Left lung (tissue), 10 donors: ENCODE measurements around the gene TOR1AIP1. TPM values are rescaled to one million over a fixed set of nuclear protein-coding genes. Genes with fewer than 3 reads are reported as not detected.

ENCODE experiments used
- ATAC-seq: fragments of 200-7000 bp; cut with Tn5 transposase; one replicate; pipeline ENCODE4 v1.9.1; 2020; ENCODE audit warnings: moderate library complexity
- DNase-seq, 4 donors: peaks; one replicate each; pipeline ENCODE4 v3.0.0-alpha.2; 2013 to 2020
- H3K27ac ChIP-seq, 2 donors: fragments of 200-600 bp; sonication (generic) in 1 of 2; one replicate each; pipeline versions ENCODE4 v1.5.0 to v1.8.0; 2020 to 2021
- H3K27me3 ChIP-seq, 2 donors: fragments of 200-600 bp; sonication (generic) in 1 of 2; one replicate each; pipeline versions ENCODE4 v1.5.0 to v1.8.0; 2020 to 2021
- H3K36me3 ChIP-seq, 2 donors: fragments of 200-600 bp; sonication (generic) in 1 of 2; one replicate each; pipeline versions ENCODE4 v1.5.0 to v1.8.0; 2020 to 2021
- H3K4me1 ChIP-seq, 2 donors: fragments of 200-600 bp; one replicate each; pipeline ENCODE4 v1.8.0; 2021
- H3K4me3 ChIP-seq, 2 donors: fragments of 200-600 bp; sonication (generic) in 1 of 2; one replicate each; pipeline versions ENCODE4 v1.5.0 to v1.8.0; 2020 to 2021; ENCODE audit warnings: mild to moderate bottlenecking in 1 of 2
- H3K9me3 ChIP-seq, 2 donors: fragments of 200-600 bp; sonication (generic) in 1 of 2; one replicate each; pipeline versions ENCODE4 v1.5.0 to v1.8.0; 2020 to 2021
- intact Hi-C, 2 donors: fragments of 100-400 bp; cut with DNase I; formaldehyde crosslinking; loops; one replicate each; pipeline versions ENCODE4 v1.11.2 to v1.14.2; 2022
- polyA plus RNA-seq, 6 donors: library from polyadenylated mRNA; unstranded; fragments of 120-200 nt; gene quantifications; one replicate each; pipeline ENCODE4 v1.2.1, GENCODE V29; 2013; ENCODE audit not compliant: insufficient read length in 6 of 6
- total RNA-seq, 2 donors: library from RNA; stranded (reverse); fragmentation: NEBNext Ultra II Directional; extraction: Animal tissue kit (Norgen Biotek cat#: 25700); gene quantifications; one replicate each; pipeline ENCODE4 v1.2.1, GENCODE V29; 2021
- TF ChIP-seq, protein P1 (sequence below), 2 donors: fragments of 200-600 bp; sonication (generic) in 1 of 2; IDR thresholded peaks; one replicate each; pipeline versions ENCODE4 v1.5.0 to v1.8.0; 2021; ENCODE audit warnings: antibody characterized with exemption in 2 of 2
- donor health status: DM: no; HTN: yes; CAD: no.
- donor health status: DM: no; HTN: no; CAD: no.

The TOR1AIP1 gene
- total and polyA plus RNA-seq, 8 donors: 48.6 to 77.0 (median 62.8) TPM

DNA sequence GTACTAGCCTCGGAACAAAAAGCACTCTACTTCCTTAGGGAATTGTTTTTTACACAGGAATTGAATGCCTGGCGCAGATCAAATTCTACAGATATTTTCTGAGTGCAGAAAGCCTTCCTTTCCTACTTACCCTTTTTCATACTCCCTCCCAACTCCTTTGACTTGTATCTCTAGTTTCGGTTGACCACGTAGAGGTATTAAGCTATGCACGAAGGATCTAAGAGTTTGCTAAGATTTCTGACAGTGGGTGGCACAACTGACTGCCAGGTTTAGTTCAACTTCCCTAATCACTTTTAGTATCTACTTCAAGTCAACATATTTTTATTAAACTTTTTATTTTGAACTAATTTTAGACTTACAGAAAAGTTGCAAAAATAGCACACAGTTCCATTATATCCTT, 9.5 kb upstream of the TOR1AIP1 start:
- Histone ChIP-seq H3K27me3 (no peaks in the 10 kb centered on the region), H3K9me3 (no peaks in the 10 kb centered on the region), H3K36me3 (peaks cover 0 to 32% of the 10 kb centered on the region in 2 donors), H3K27ac (no peak overlapping the region), H3K4me3 (no peak overlapping the region), H3K4me1 (peaks cover 13 to 70% of the 10 kb centered on the region in 2 donors)
- TF ChIP-seq, protein P1, sequence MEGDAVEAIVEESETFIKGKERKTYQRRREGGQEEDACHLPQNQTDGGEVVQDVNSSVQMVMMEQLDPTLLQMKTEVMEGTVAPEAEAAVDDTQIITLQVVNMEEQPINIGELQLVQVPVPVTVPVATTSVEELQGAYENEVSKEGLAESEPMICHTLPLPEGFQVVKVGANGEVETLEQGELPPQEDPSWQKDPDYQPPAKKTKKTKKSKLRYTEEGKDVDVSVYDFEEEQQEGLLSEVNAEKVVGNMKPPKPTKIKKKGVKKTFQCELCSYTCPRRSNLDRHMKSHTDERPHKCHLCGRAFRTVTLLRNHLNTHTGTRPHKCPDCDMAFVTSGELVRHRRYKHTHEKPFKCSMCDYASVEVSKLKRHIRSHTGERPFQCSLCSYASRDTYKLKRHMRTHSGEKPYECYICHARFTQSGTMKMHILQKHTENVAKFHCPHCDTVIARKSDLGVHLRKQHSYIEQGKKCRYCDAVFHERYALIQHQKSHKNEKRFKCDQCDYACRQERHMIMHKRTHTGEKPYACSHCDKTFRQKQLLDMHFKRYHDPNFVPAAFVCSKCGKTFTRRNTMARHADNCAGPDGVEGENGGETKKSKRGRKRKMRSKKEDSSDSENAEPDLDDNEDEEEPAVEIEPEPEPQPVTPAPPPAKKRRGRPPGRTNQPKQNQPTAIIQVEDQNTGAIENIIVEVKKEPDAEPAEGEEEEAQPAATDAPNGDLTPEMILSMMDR (IDR thresholded peaks at IDR 0.05): no peak
- intact Hi-C loops: no loop called here
- ATAC-seq (no peak), DNase-seq (no peak)

- Histone ChIP-seq H3K36me3 (peaks cover 0 to 23% of the 10 kb centered on the region in 2 donors), H3K27ac (no peak overlapping the region), H3K27me3 (no peaks in the 10 kb centered on the region), H3K4me3 (no peak overlapping the region), H3K4me1 (peaks cover 13 to 69% of the 10 kb centered on the region in 2 donors), H3K9me3 (no peaks in the 10 kb centered on the region)
- intact Hi-C loops: no loop called here
- ATAC-seq (no peak), DNase-seq (no peak)
- TF ChIP-seq, protein P1 (IDR thresholded peaks at IDR 0.05): no peak
These were observed 8.6 kb upstream of the TOR1AIP1 start for GRCh38 chr1:179873438-179873851.

DNA sequence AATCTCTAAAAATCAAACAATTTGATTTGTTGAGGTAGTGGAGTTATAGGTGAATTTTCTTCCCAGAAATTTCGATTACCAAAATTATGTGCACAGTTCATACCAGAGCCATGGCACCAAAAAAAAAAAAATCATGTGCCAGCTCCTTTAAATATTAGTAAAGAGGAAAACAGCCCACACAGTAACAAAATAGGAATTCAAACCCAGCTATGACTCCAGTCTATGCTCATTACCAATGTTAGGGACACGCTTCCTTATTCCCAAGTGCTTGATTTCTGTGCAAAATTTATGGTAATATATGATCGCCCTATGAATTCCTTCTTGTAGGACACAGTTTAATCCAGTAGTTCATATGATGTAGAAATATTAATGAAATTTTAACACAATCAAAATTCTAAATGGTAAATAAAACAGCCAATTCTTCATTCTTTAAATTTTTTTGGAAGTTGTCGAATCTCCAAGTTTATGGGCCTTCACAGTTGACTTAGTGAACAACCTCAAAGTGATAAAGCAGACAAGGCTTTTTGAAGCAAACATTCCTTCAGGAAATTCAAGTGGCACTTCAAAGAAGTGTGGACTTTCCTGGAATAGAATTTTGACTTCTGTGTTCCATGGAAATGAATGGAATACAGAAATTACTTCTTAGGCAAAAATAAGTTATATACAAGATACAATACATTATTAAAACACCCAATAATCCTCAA, 6.3 kb upstream of the TOR1AIP1 start:
- peaks cover 0 to 12% of the 10 kb centered on the region in 2 donors for H3K36me3 ChIP-seq
- peaks cover 13 to 72% of the 10 kb centered on the region in 2 donors for H3K4me1 ChIP-seq
- ATAC-seq (peak; percentile 27), DNase-seq (no peak)
- no peaks in the 10 kb centered on the region for H3K9me3 ChIP-seq
- intact Hi-C loops: no loop called here
- peak overlapping the region; percentile 60 to 67 for H3K4me3 ChIP-seq
- H3K27ac ChIP-seq: peak overlapping the region; percentile 75 to 76
- TF ChIP-seq, protein P1 (IDR thresholded peaks at IDR 0.05): no peak
- H3K27me3 ChIP-seq: no peaks in the 10 kb centered on the region

DNA sequence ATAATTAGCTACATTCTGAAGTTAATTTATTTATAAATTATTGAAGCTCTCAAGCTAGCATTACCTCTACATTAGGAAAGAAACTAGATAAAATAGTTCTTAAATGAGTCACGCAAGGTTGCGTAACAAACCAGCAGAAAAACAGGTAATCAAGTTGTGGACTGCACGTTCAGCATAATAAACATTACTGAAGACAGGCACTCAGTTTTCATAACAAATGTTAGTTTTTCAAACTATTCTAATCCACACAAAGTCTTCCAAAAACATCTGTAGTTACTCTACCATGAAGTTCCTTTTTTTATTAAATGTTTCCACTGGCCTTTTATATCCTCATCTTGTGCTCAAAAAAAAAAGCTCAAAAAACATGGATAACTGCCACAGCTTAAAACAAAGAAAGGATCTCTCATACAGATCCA, 5.8 kb upstream of the TOR1AIP1 start:
- H3K36me3 ChIP-seq: peaks cover 0 to 12% of the 10 kb centered on the region in 2 donors
- H3K27ac ChIP-seq: peak overlapping the region; percentile 75 to 76
- ATAC-seq (peak; percentile 47), DNase-seq (no peak)
- peaks cover 13 to 73% of the 10 kb centered on the region in 2 donors for H3K4me1 ChIP-seq
- intact Hi-C loops: no loop called here
- no peaks in the 10 kb centered on the region for H3K27me3 ChIP-seq
- peak overlapping the region; percentile 60 to 67 for H3K4me3 ChIP-seq
- TF ChIP-seq, protein P1 (IDR thresholded peaks at IDR 0.05): no peak
- H3K9me3 ChIP-seq: no peaks in the 10 kb centered on the region

DNA sequence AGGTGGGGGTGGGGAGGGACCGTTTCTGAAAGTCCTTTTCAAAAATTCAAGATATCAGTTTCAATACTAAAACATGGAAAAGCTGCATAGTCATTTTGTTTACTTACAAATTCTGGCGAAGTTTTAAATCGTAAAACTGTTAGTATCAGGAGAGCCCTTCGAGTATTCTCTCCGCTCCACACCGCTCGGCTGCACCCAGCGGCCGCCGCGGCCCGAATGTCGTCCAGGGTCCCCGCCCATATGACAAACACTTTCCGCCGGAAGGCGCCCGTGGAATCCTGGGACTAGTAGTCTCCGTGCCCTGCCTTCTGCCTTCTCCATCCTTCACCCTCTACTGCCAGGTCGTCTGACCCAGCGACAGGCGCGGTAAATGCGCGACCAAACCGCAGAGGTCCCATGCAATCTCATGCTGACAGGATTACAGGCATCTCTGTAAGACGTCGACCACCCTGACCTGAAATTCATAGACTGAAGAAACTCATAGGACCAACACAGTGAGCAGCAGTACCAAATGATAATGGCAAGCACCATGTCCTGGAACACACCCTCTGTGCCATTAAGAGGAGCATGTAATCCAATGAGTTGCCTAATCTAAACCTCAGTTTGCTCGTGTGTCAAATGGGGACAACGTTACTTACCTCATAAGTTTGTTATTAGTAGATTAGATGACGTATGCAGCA, 4.4 kb upstream of the TOR1AIP1 start, which contains the start of gene TOR1AIP2:
Gene TOR1AIP2, minus strand, starts transcription at position 218 of the 680 bp plus-strand sequence. CDS start 25,138 bp downstream, outside the sequence.
- H3K27me3 ChIP-seq: no peaks in the 10 kb centered on the region
- TF ChIP-seq, protein P1 (IDR thresholded peaks at IDR 0.05): no peak
- peak; percentile 79 to 98 (median 92) for DNase-seq
- intact Hi-C loops: no loop called here
- peak within 1 kb of the TSS; percentile 60 to 67 for H3K4me3 ChIP-seq
- peak; percentile 70 for ATAC-seq
- peaks cover 3 to 62% of the 10 kb centered on the region in 2 donors for H3K4me1 ChIP-seq
- H3K9me3 ChIP-seq: no peaks in the 10 kb centered on the region
- peaks cover 0 to 12% of the 10 kb centered on the region in 2 donors for H3K36me3 ChIP-seq
- peak within 1 kb of the TSS; percentile 75 to 76 for H3K27ac ChIP-seq
